Glomerular endothelial cell (primary cell): ENCODE data around the gene BORCS8. TPM values are rescaled to one million over a fixed set of nuclear protein-coding genes. Genes with fewer than 3 reads are reported as not detected.

Source experiments
- DNase-seq: peaks from one replicate; pipeline ENCODE4 v3.0.0-alpha.2; 2011; ENCODE audit warnings: low read depth, low spot score; ENCODE audit errors: extremely low read depth
- total RNA-seq: library from RNA; depleted of rRNA; stranded (reverse); fragments of >200 nt; gene quantifications from 2 replicates; pipeline ENCODE4 v1.2.3, GENCODE V29; 2015

BORCS8 gene
- total RNA-seq, 1 donor from 2014 or later, result 20.7 TPM

- no peak for DNase-seq
Measured at GRCh38 chr19:19214892-19215291, 22.9 kb upstream of the BORCS8 start.

GRCh38 chr19:19214159-19214490, 22.2 kb upstream of the BORCS8 start:
- no peak for DNase-seq

GRCh38 chr19:19213426-19214158, 21.6 kb upstream of the BORCS8 start:
- no peak for DNase-seq

GRCh38 chr19:19212916-19213315, 21.0 kb upstream of the BORCS8 start:
- no peak for DNase-seq

- DNase-seq, result no peak
Measured at GRCh38 chr19:19211499-19212420, 19.8 kb upstream of the BORCS8 start, which contains the start of gene NCAN. Gene NCAN (plus strand): TSS chr19:19211958. CDS start chr19:19216954, 4,996 bp downstream.

- no peak for DNase-seq
Measured at GRCh38 chr19:19209372-19209771, 17.4 kb upstream of the BORCS8 start.

GRCh38 chr19:19207637-19208572, 16.0 kb upstream of the BORCS8 start:
- no peak for DNase-seq

- no peak for DNase-seq
Measured at GRCh38 chr19:19206938-19207337, 15.0 kb upstream of the BORCS8 start.

GRCh38 chr19:19205416-19206410, 13.8 kb upstream of the BORCS8 start:
- DNase-seq, result no peak

- no peak for DNase-seq
Measured at GRCh38 chr19:19204181-19204580, 12.2 kb upstream of the BORCS8 start.

GRCh38 chr19:19203012-19203856, 11.3 kb upstream of the BORCS8 start, which contains the start of gene NR2C2AP:
Gene NR2C2AP (minus strand): TSS chr19:19203414. CDS start chr19:19203060, 354 bp downstream.
- no peak for DNase-seq

- DNase-seq, result no peak
Measured at GRCh38 chr19:19202707-19203011, 10.7 kb upstream of the BORCS8 start.

GRCh38 chr19:19201697-19202630, 10.0 kb upstream of the BORCS8 start:
- DNase-seq, result no peak

GRCh38 chr19:19193926-19194325, 2.0 kb upstream of the BORCS8 start:
- no peak for DNase-seq

GRCh38 chr19:19192910-19193423, 1.0 kb upstream of the BORCS8 start:
- DNase-seq, result no peak

- no peak for DNase-seq
Measured at GRCh38 chr19:19191768-19192077, 229 bp downstream of the BORCS8 start.

GRCh38 chr19:19186742-19187141, 5.2 kb downstream of the BORCS8 start:
- DNase-seq, result no peak
